Endothelial cell of umbilical vein (primary cell): ENCODE results near the gene ADI1. TPM values are rescaled to one million over a fixed set of nuclear protein-coding genes. Genes with fewer than 3 reads are reported as not detected.

ENCODE experiments used
- BruUV-seq: library from RNA; stranded (reverse); fragments of 400-500 nt; replicated peaks from 2 replicates; lab custom pipeline; 2021; lab: Mats Ljungman, UMichigan
- CTCF ChIA-PET: fragments of 300-600, 350-600 bp; sonication (Branson Sonifier 250); formaldehyde crosslinking; loops from one replicate; lab custom pipeline; 2021; ENCODE audit warnings: antibody characterized with exemption, inconsistent platforms; lab: Charles Lee
- POLR2A ChIA-PET: fragments of 300-600, 350-600 bp; sonication (Branson Sonifier 250); formaldehyde crosslinking; loops from one replicate; lab custom pipeline; 2021; ENCODE audit warnings: antibody characterized with exemption, inconsistent platforms; lab: Charles Lee
- DNase-seq: peaks from one replicate; pipeline ENCODE4 v3.0.0-alpha.2; 2011; ENCODE audit warnings: low read depth, low spot score
- FAIRE-seq: peaks from 2 replicates; lab custom pipeline; 2011; peaks lifted over from hg19 to GRCh38; lab: Jason Lieb, UNC
- H2AFZ ChIP-seq: 2 replicates; pipeline ENCODE4 v1.6.0; 2012; ENCODE audit warnings: low read depth, low read length, control low read depth, inconsistent platforms
- H3K27ac ChIP-seq: 2 replicates; pipeline ENCODE4 v1.5.1; 2011; ENCODE audit warnings: low read depth, mild to moderate bottlenecking, control low read depth, low read length, moderate library complexity; ENCODE audit not compliant: insufficient read depth
- H3K27me3 ChIP-seq, 2 experiments: 2 replicates each; pipeline versions ENCODE4 v1.6.0 to v1.6.1; 2011; ENCODE audit warnings: low read length in 2 of 2, mixed read lengths in 1 of 2; ENCODE audit not compliant: control insufficient read depth in 2 of 2, insufficient read depth in 2 of 2
- H3K36me3 ChIP-seq, 2 experiments: 2 replicates in 1 of 2; 3 replicates in 1 of 2; pipeline ENCODE4 v1.5.1; 2011; ENCODE audit warnings: low read length in 2 of 2, mild to moderate bottlenecking in 1 of 2, moderate library complexity in 1 of 2; ENCODE audit not compliant: control insufficient read depth in 2 of 2, insufficient read depth in 2 of 2; ENCODE audit errors: extremely low read depth in 1 of 2
- H3K4me1 ChIP-seq: 3 replicates; pipeline ENCODE4 v1.5.1; 2011; ENCODE audit warnings: mild to moderate bottlenecking, low read length; ENCODE audit not compliant: control insufficient read depth, insufficient read depth; ENCODE audit errors: extremely low read depth
- H3K4me2 ChIP-seq: 2 replicates; pipeline ENCODE4 v1.6.1; 2011; ENCODE audit warnings: low read length, control low read depth, mixed read lengths; ENCODE audit not compliant: insufficient read depth
- H3K4me3 ChIP-seq, 3 experiments: fragments of 200-600 bp in 1 of 3; sonication (generic), shearing (Covaris generic) in 1 of 3; replicated peaks in 1 of 3; 2 replicates each; pipeline ENCODE4 v1.5.1; 2011 to 2016; ENCODE audit warnings: control low read depth in 3 of 3, low read length in 3 of 3, mild to moderate bottlenecking in 2 of 3, inconsistent platforms in 1 of 3, low read depth in 1 of 3, moderate library complexity in 1 of 3; ENCODE audit not compliant: insufficient read depth in 1 of 3
- H3K79me2 ChIP-seq: 2 replicates; pipeline ENCODE4 v1.6.0; 2012; ENCODE audit warnings: low read length, inconsistent platforms; ENCODE audit not compliant: control insufficient read depth, insufficient read depth
- H3K9ac ChIP-seq: replicated peaks from 2 replicates; pipeline ENCODE3; 2011; ENCODE audit warnings: low read length, control low read depth; ENCODE audit not compliant: insufficient read depth; ENCODE audit errors: extremely low read depth
- H3K9me1 ChIP-seq: replicated peaks from 3 replicates; pipeline ENCODE4 v1.6.0; 2011; ENCODE audit warnings: mild to moderate bottlenecking, low read length; ENCODE audit not compliant: control insufficient read depth, insufficient read depth; ENCODE audit errors: extremely low read depth
- H3K9me3 ChIP-seq: replicated peaks from 2 replicates; pipeline ENCODE4 v1.5.1; 2012; ENCODE audit warnings: low read length, inconsistent platforms; ENCODE audit not compliant: control insufficient read depth, insufficient read depth
- H4K20me1 ChIP-seq: replicated peaks from 2 replicates; pipeline ENCODE3; 2011; ENCODE audit warnings: mild to moderate bottlenecking, low read length; ENCODE audit not compliant: control insufficient read depth, insufficient read depth; ENCODE audit errors: extremely low read depth
- EZH2 ChIP-seq: IDR thresholded peaks from 2 replicates; pipeline ENCODE4 v1.6.1; 2012; ENCODE audit warnings: borderline replicate concordance, low read depth, mild to moderate bottlenecking, moderate library complexity, low read length, inconsistent platforms; ENCODE audit not compliant: severe bottlenecking
- FOS ChIP-seq: IDR thresholded peaks from 2 replicates; pipeline ENCODE4 v1.6.1; 2011; ENCODE audit warnings: mild to moderate bottlenecking, low read length, moderate library complexity, borderline replicate concordance; ENCODE audit not compliant: insufficient read depth
- GATA2 ChIP-seq: IDR thresholded peaks from 2 replicates; pipeline ENCODE4 v1.7.0; 2011; ENCODE audit warnings: low read depth, mild to moderate bottlenecking, moderate library complexity, mixed read lengths, low read length; ENCODE audit not compliant: insufficient read length, insufficient read depth
- JUN ChIP-seq: IDR thresholded peaks from 2 replicates; pipeline ENCODE4 v1.6.1; 2011; ENCODE audit warnings: borderline replicate concordance, low read depth; ENCODE audit not compliant: insufficient read length, insufficient read depth
- MYC ChIP-seq: IDR thresholded peaks from one replicate; pipeline ENCODE4 v1.6.1; 2011; ENCODE audit warnings: mild to moderate bottlenecking, low read depth, low read length
- POLR2A ChIP-seq: IDR thresholded peaks from 2 replicates; pipeline ENCODE4 v1.6.1; 2012; ENCODE audit warnings: low read depth, mild to moderate bottlenecking, control low read depth, low read length
- POLR2AphosphoS5 ChIP-seq: IDR thresholded peaks from 2 replicates; pipeline ENCODE4 v1.6.1; 2012; ENCODE audit warnings: low read depth, mild to moderate bottlenecking, control low read depth, low read length, moderate library complexity; ENCODE audit not compliant: insufficient read depth
- dilution Hi-C: fragments of 300-500 bp; cut with MboI; formaldehyde crosslinking; loops from one replicate; pipeline ENCODE4 v1.15.0; 2019; ENCODE audit warnings: low sequenced_read_pairs; ENCODE audit not compliant: extremely low pct_ligation_motif_present
- intact Hi-C: fragments of 100-400 bp; cut with micrococcal nuclease; formaldehyde crosslinking; loops from one replicate; pipeline ENCODE4 v1.10.0; 2022
- polyA plus RNA-seq, 4 experiments: library from polyadenylated mRNA; depleted of rRNA in 3 of 4; stranded (reverse) in 3 of 4; unstranded in 1 of 4; fragments of >200 nt; gene quantifications; 2 replicates each; pipeline versions ENCODE4 v1.2.1 to v1.2.3, GENCODE V29; 2011 to 2012; ENCODE audit warnings: missing spikeins in 1 of 4
- total RNA-seq: library from RNA; stranded (reverse); gene quantifications from 2 replicates; pipeline ENCODE4 v1.2.3, GENCODE V29; 2021
- TF ChIP-seq, protein P1 (sequence below): IDR thresholded peaks from 2 replicates; pipeline ENCODE4 v1.6.1; 2011; ENCODE audit not compliant: insufficient read depth, insufficient read length
- TF ChIP-seq, protein P2 (sequence below), 2 donors: IDR thresholded peaks; 1 replicate in 1 of 2; 2 replicates in 1 of 2; pipeline ENCODE4 v1.5.1; 2011; ENCODE audit warnings: low read length in 2 of 2, mild to moderate bottlenecking in 2 of 2, moderate library complexity in 2 of 2, control low read depth in 1 of 2, inconsistent platforms in 1 of 2, low read depth in 1 of 2; ENCODE audit not compliant: insufficient read depth in 1 of 2; ENCODE audit errors: extremely low read depth in 1 of 2

ADI1 gene
- total and polyA plus RNA-seq, 2 donors (not counting 3 experiments of a cell fraction or from before 2014, with no cell fraction given): 38.6 to 49.7 TPM

DNA sequence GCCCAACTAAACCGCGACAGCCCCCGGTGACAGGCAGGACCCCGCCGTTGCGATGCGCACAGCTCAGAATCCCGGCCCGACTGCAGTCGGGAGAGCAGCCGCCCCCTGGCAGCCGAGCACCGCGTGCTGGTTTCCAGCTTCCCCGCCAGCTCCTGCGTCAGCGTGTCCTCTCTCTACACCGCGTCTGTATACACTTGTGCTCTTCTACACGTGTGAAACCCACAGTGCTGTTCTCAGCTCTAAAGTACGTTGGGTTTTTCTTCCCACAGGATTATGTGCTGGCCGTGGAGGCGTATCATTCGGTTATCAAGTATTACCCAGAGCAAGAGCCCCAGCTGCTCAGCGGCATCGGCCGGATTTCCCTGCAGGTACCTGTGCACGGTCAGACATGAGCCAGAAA lies 54.0 kb downstream of the ADI1 start:
- no peak overlapping the region for H3K4me2 ChIP-seq
- no peak overlapping the region for H2AFZ ChIP-seq
- dilution Hi-C loops (no loop called here), intact Hi-C loops (no loop called here)
- no peak overlapping the region for H3K27ac ChIP-seq
- H3K9ac ChIP-seq: no peak overlapping the region
- H3K79me2 ChIP-seq: no peaks in the 10 kb centered on the region
- no peak for TF ChIP-seq GATA2
- no peak for TF ChIP-seq EZH2
- TF ChIP-seq POLR2A: no peak
- no peak for TF ChIP-seq JUN
- no peak for TF ChIP-seq POLR2AphosphoS5
- TF ChIP-seq MYC: no peak
- no peak for TF ChIP-seq FOS
- TF ChIP-seq, protein P1, sequence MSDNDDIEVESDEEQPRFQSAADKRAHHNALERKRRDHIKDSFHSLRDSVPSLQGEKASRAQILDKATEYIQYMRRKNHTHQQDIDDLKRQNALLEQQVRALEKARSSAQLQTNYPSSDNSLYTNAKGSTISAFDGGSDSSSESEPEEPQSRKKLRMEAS: no peak
- TF ChIP-seq, protein P2, sequence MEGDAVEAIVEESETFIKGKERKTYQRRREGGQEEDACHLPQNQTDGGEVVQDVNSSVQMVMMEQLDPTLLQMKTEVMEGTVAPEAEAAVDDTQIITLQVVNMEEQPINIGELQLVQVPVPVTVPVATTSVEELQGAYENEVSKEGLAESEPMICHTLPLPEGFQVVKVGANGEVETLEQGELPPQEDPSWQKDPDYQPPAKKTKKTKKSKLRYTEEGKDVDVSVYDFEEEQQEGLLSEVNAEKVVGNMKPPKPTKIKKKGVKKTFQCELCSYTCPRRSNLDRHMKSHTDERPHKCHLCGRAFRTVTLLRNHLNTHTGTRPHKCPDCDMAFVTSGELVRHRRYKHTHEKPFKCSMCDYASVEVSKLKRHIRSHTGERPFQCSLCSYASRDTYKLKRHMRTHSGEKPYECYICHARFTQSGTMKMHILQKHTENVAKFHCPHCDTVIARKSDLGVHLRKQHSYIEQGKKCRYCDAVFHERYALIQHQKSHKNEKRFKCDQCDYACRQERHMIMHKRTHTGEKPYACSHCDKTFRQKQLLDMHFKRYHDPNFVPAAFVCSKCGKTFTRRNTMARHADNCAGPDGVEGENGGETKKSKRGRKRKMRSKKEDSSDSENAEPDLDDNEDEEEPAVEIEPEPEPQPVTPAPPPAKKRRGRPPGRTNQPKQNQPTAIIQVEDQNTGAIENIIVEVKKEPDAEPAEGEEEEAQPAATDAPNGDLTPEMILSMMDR (IDR thresholded peaks at IDR 0.05; ENCODE audit: extremely low read depth in 1 of 2, insufficient read depth in 1 of 2, low read depth in 1 of 2, low read length in 2 of 2): no peak
- DNase-seq (no peak), FAIRE-seq (no peak)
- H3K9me3 ChIP-seq: no peaks in the 10 kb centered on the region
- no peaks in the 10 kb centered on the region for H4K20me1 ChIP-seq
- H3K4me1 ChIP-seq: no peaks in the 10 kb centered on the region
- peaks cover 0 to 24% of the 10 kb centered on the region in 2 experiments for H3K36me3 ChIP-seq
- no TSS peak for BruUV-seq
- CTCF ChIA-PET: interaction anchor here (1.2 to 1.6 kb wide), 2 partner anchors 13 to 22 kb away, joined by 3 read pairs; no protein-coding TSS in a partner anchor
- H3K9me1 ChIP-seq: no peaks in the 10 kb centered on the region
- no peaks in the 10 kb centered on the region for H3K27me3 ChIP-seq
- no peak overlapping the region for H3K4me3 ChIP-seq
- POLR2A ChIA-PET: no interaction called here
